GM19035 (cell line): ENCODE results near the gene INHBE.
"Not testable (repeated sequence)": the region's sequence is repeated elsewhere in the genome, so short reads cannot be mapped to it uniquely, and the experiment has no call there.

Experiments
- ATAC-seq: cut with Tn5 transposase; IDR thresholded peaks from one replicate; pipeline ENCODE4 v1.9.1; 2021; ENCODE audit not compliant: unreplicated experiment

The INHBE gene

GRCh38 chr12:57491393-57492280, 36.5 kb downstream of the INHBE start:
- ATAC-seq: no peak

GRCh38 chr12:57495051-57495701, 40.1 kb downstream of the INHBE start:
- not testable (repeated sequence) for ATAC-seq

DNA sequence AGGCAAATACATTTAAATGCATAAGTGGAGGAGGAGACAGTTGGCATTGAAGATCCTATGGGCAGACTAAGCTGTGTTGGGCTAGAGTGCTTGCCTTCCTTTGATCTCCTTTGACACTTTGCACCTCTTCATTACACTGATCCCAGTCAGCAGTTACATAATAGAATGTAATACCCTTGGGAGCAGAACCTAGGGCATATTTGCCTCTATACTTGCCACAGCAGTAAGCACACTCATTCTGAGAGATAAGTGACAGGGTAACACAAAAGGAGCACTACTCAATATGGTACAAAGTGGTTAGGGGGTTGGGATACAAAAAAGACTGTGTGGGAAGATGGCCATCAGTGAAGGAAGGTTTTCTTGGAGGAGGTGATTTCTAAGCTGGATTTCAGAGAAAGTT, 41.7 kb downstream of the INHBE start:
- ATAC-seq: no peak

GRCh38 chr12:57497223-57498131, 42.4 kb downstream of the INHBE start:
- ATAC-seq: no peak

DNA sequence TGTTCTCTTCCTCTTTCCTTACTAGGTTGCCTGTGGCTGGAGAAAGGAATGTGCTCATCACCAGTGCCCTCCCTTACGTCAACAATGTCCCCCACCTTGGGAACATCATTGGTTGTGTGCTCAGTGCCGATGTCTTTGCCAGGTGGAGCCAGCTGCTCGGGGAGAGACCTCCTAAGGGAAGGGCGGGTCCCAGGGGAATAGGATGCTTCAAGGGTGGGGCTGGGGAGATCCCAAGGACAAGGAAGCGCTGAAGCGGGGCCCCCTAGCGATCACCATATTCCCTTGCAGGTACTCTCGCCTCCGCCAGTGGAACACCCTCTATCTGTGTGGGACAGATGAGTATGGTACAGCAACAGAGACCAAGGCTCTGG, 43.0 kb downstream of the INHBE start:
- no peak for ATAC-seq

GRCh38 chr12:57498571-57498970, 43.5 kb downstream of the INHBE start:
- no peak for ATAC-seq

- ATAC-seq: no peak
These were observed 45.1 kb downstream of the INHBE start for GRCh38 chr12:57500213-57500612.

DNA sequence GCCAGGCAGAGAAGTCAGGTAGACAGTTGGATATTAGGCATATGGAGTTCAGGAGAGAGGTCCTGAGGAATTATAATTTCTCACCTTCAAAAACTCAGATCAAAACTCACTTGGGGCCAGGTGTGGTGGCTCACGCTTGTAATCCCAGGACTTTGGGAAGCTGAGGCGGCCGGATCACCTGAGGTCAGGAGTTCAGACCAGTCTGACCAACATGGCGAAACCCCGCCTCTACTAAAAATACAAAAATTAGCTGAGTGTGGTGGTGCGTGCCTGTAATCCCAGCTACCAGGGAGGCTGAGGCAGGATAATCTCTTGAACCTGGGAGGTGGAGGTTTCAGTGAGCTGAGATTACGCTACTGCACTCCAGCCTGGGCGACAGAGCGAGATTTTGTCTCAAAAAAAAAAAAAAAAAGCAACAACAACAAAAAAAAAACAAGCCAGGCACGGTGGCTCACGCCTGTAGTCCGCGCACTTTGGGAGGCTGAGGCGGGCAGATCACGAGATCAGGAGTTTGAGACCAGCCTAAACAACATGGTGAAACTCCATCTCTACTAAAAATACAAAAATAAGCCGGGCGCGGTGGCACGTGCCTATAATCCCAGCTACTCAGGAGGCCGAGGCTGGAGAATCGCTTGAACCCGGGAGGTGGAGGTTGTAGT, 47.3 kb downstream of the INHBE start:
- not testable (repeated sequence) for ATAC-seq

DNA sequence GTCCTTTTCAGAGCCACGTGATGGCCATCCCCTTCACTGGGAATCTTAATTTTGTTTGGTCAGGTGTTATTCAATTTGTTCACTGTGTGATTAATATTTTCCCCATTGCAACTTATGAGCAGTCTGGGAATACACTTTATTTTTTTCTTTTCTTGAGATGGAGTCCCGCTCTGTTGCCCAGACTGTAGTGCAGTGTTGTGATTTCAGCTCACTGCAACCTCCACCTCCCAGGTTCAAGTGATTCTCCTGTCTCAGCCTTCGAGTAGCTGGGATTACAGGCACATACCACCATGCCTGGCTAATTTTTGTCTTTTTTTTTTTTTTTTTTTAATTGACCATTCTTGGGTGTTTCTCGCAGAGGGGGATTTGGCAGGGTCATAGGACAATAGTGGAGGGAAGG, 51.4 kb downstream of the INHBE start:
- not testable (repeated sequence) for ATAC-seq
